Endothelial cell of umbilical vein (primary cell): ENCODE results near the gene USHBP1. TPM values are rescaled to one million over a fixed set of nuclear protein-coding genes. Genes with fewer than 3 reads are reported as not detected.

Experiments used
- BruUV-seq: library from RNA; stranded (reverse); fragments of 400-500 nt; replicated peaks from 2 replicates; lab custom pipeline; 2021; lab: Mats Ljungman, UMichigan
- CTCF ChIA-PET: fragments of 300-600, 350-600 bp; sonication (Branson Sonifier 250); formaldehyde crosslinking; loops from one replicate; lab custom pipeline; 2021; ENCODE audit warnings: antibody characterized with exemption, inconsistent platforms; lab: Charles Lee
- POLR2A ChIA-PET: fragments of 300-600, 350-600 bp; sonication (Branson Sonifier 250); formaldehyde crosslinking; loops from one replicate; lab custom pipeline; 2021; ENCODE audit warnings: antibody characterized with exemption, inconsistent platforms; lab: Charles Lee
- DNase-seq: peaks from one replicate; pipeline ENCODE4 v3.0.0-alpha.2; 2011; ENCODE audit warnings: low read depth, low spot score
- FAIRE-seq: peaks from 2 replicates; lab custom pipeline; 2011; peaks lifted over from hg19 to GRCh38; lab: Jason Lieb, UNC
- H2AFZ ChIP-seq: 2 replicates; pipeline ENCODE4 v1.6.0; 2012; ENCODE audit warnings: low read depth, low read length, control low read depth, inconsistent platforms
- H3K27ac ChIP-seq: 2 replicates; pipeline ENCODE4 v1.5.1; 2011; ENCODE audit warnings: low read depth, mild to moderate bottlenecking, control low read depth, low read length, moderate library complexity; ENCODE audit not compliant: insufficient read depth
- H3K27me3 ChIP-seq, 2 experiments: 2 replicates each; pipeline versions ENCODE4 v1.6.0 to v1.6.1; 2011; ENCODE audit warnings: low read length in 2 of 2, mixed read lengths in 1 of 2; ENCODE audit not compliant: control insufficient read depth in 2 of 2, insufficient read depth in 2 of 2
- H3K36me3 ChIP-seq, 2 experiments: 2 replicates in 1 of 2; 3 replicates in 1 of 2; pipeline ENCODE4 v1.5.1; 2011; ENCODE audit warnings: low read length in 2 of 2, mild to moderate bottlenecking in 1 of 2, moderate library complexity in 1 of 2; ENCODE audit not compliant: control insufficient read depth in 2 of 2, insufficient read depth in 2 of 2; ENCODE audit errors: extremely low read depth in 1 of 2
- H3K4me1 ChIP-seq: 3 replicates; pipeline ENCODE4 v1.5.1; 2011; ENCODE audit warnings: mild to moderate bottlenecking, low read length; ENCODE audit not compliant: control insufficient read depth, insufficient read depth; ENCODE audit errors: extremely low read depth
- H3K4me2 ChIP-seq: 2 replicates; pipeline ENCODE4 v1.6.1; 2011; ENCODE audit warnings: low read length, control low read depth, mixed read lengths; ENCODE audit not compliant: insufficient read depth
- H3K4me3 ChIP-seq, 3 experiments: fragments of 200-600 bp in 1 of 3; sonication (generic), shearing (Covaris generic) in 1 of 3; replicated peaks in 1 of 3; 2 replicates each; pipeline ENCODE4 v1.5.1; 2011 to 2016; ENCODE audit warnings: control low read depth in 3 of 3, low read length in 3 of 3, mild to moderate bottlenecking in 2 of 3, inconsistent platforms in 1 of 3, low read depth in 1 of 3, moderate library complexity in 1 of 3; ENCODE audit not compliant: insufficient read depth in 1 of 3
- H3K79me2 ChIP-seq: 2 replicates; pipeline ENCODE4 v1.6.0; 2012; ENCODE audit warnings: low read length, inconsistent platforms; ENCODE audit not compliant: control insufficient read depth, insufficient read depth
- H3K9ac ChIP-seq: replicated peaks from 2 replicates; pipeline ENCODE3; 2011; ENCODE audit warnings: low read length, control low read depth; ENCODE audit not compliant: insufficient read depth; ENCODE audit errors: extremely low read depth
- H3K9me1 ChIP-seq: replicated peaks from 3 replicates; pipeline ENCODE4 v1.6.0; 2011; ENCODE audit warnings: mild to moderate bottlenecking, low read length; ENCODE audit not compliant: control insufficient read depth, insufficient read depth; ENCODE audit errors: extremely low read depth
- H3K9me3 ChIP-seq: replicated peaks from 2 replicates; pipeline ENCODE4 v1.5.1; 2012; ENCODE audit warnings: low read length, inconsistent platforms; ENCODE audit not compliant: control insufficient read depth, insufficient read depth
- H4K20me1 ChIP-seq: replicated peaks from 2 replicates; pipeline ENCODE3; 2011; ENCODE audit warnings: mild to moderate bottlenecking, low read length; ENCODE audit not compliant: control insufficient read depth, insufficient read depth; ENCODE audit errors: extremely low read depth
- CTCF ChIP-seq, 2 donors: IDR thresholded peaks; 1 replicate in 1 of 2; 2 replicates in 1 of 2; pipeline ENCODE4 v1.5.1; 2011; ENCODE audit warnings: low read length in 2 of 2, mild to moderate bottlenecking in 2 of 2, moderate library complexity in 2 of 2, control low read depth in 1 of 2, inconsistent platforms in 1 of 2, low read depth in 1 of 2; ENCODE audit not compliant: insufficient read depth in 1 of 2; ENCODE audit errors: extremely low read depth in 1 of 2
- EZH2 ChIP-seq: IDR thresholded peaks from 2 replicates; pipeline ENCODE4 v1.6.1; 2012; ENCODE audit warnings: borderline replicate concordance, low read depth, mild to moderate bottlenecking, moderate library complexity, low read length, inconsistent platforms; ENCODE audit not compliant: severe bottlenecking
- FOS ChIP-seq: IDR thresholded peaks from 2 replicates; pipeline ENCODE4 v1.6.1; 2011; ENCODE audit warnings: mild to moderate bottlenecking, low read length, moderate library complexity, borderline replicate concordance; ENCODE audit not compliant: insufficient read depth
- GATA2 ChIP-seq: IDR thresholded peaks from 2 replicates; pipeline ENCODE4 v1.7.0; 2011; ENCODE audit warnings: low read depth, mild to moderate bottlenecking, moderate library complexity, mixed read lengths, low read length; ENCODE audit not compliant: insufficient read length, insufficient read depth
- JUN ChIP-seq: IDR thresholded peaks from 2 replicates; pipeline ENCODE4 v1.6.1; 2011; ENCODE audit warnings: borderline replicate concordance, low read depth; ENCODE audit not compliant: insufficient read length, insufficient read depth
- MAX ChIP-seq: IDR thresholded peaks from 2 replicates; pipeline ENCODE4 v1.6.1; 2011; ENCODE audit not compliant: insufficient read depth, insufficient read length
- MYC ChIP-seq: IDR thresholded peaks from one replicate; pipeline ENCODE4 v1.6.1; 2011; ENCODE audit warnings: mild to moderate bottlenecking, low read depth, low read length
- POLR2A ChIP-seq: IDR thresholded peaks from 2 replicates; pipeline ENCODE4 v1.6.1; 2012; ENCODE audit warnings: low read depth, mild to moderate bottlenecking, control low read depth, low read length
- dilution Hi-C: fragments of 300-500 bp; cut with MboI; formaldehyde crosslinking; loops from one replicate; pipeline ENCODE4 v1.15.0; 2019; ENCODE audit warnings: low sequenced_read_pairs; ENCODE audit not compliant: extremely low pct_ligation_motif_present
- intact Hi-C: fragments of 100-400 bp; cut with micrococcal nuclease; formaldehyde crosslinking; loops from one replicate; pipeline ENCODE4 v1.10.0; 2022
- polyA plus RNA-seq, 4 experiments: library from polyadenylated mRNA; depleted of rRNA in 3 of 4; stranded (reverse) in 3 of 4; unstranded in 1 of 4; fragments of >200 nt; gene quantifications; 2 replicates each; pipeline versions ENCODE4 v1.2.1 to v1.2.3, GENCODE V29; 2011 to 2012; ENCODE audit warnings: missing spikeins in 1 of 4
- total RNA-seq: library from RNA; stranded (reverse); gene quantifications from 2 replicates; pipeline ENCODE4 v1.2.3, GENCODE V29; 2021

Gene USHBP1
- total and polyA plus RNA-seq, 2 donors (not counting 3 experiments of a cell fraction or from before 2014, with no cell fraction given), result 14.8 to 20.4 TPM

- FAIRE-seq (no peak), DNase-seq (no peak)
- dilution Hi-C loops, result no loop called here
- H3K4me2 ChIP-seq, result no peak overlapping the region
- peaks cover 0 to 14% of the 10 kb centered on the region in 2 experiments for H3K36me3 ChIP-seq
- intact Hi-C loops, result no loop called here
- H3K4me1 ChIP-seq, result peaks cover 13% of the 10 kb centered on the region
- H4K20me1 ChIP-seq, result no peaks in the 10 kb centered on the region
- no peaks in the 10 kb centered on the region for H3K9me1 ChIP-seq
- no peaks in the 10 kb centered on the region for H3K9me3 ChIP-seq
- H3K27me3 ChIP-seq, result no peaks in the 10 kb centered on the region
- H3K4me3 ChIP-seq, result no peak overlapping the region
- TF ChIP-seq JUN (no peak), POLR2A (no peak), MAX (no peak)
- no TSS peak for BruUV-seq
- H3K79me2 ChIP-seq, result peaks cover under 1% of the 10 kb centered on the region
- no peak overlapping the region for H3K27ac ChIP-seq
- no peak overlapping the region for H2AFZ ChIP-seq
- no peak overlapping the region for H3K9ac ChIP-seq
- CTCF ChIA-PET, result interaction anchor here (1.3 to 1.5 kb wide), 2 partner anchors 8 to 27 kb away, joined by 3 to 4 read pairs; no protein-coding TSS in a partner anchor
- POLR2A ChIA-PET, result no interaction called here
Observed at GRCh38 chr19:17262557-17262956, 2.0 kb downstream of the USHBP1 start.

- BruUV-seq, result no TSS peak
- dilution Hi-C loops (no loop called here), intact Hi-C loops (loop anchor here (1.0 kb wide), 2 partner anchors 21 to 194 kb away; no protein-coding TSS in a partner anchor)
- no peaks in the 10 kb centered on the region for H4K20me1 ChIP-seq
- TF ChIP-seq JUN (no peak), FOS (no peak), EZH2 (no peak), MYC (no peak), CTCF (IDR thresholded peaks at IDR 0.05; ENCODE audit: extremely low read depth in 1 of 2, insufficient read depth in 1 of 2, low read depth in 1 of 2, low read length in 2 of 2) (peak; percentile 93 to 97), GATA2 (no peak)
- H3K4me3 ChIP-seq, result no peak overlapping the region
- FAIRE-seq (peak; percentile 83), DNase-seq (peak; percentile 74)
- no peak overlapping the region for H3K9ac ChIP-seq
- no peaks in the 10 kb centered on the region for H3K9me3 ChIP-seq
- no peak overlapping the region for H3K27ac ChIP-seq
- ChIA-PET CTCF (interaction anchor here (0.6 to 3.1 kb wide), 14 partner anchors 10 to 192 kb away, joined by 3 to 28 read pairs (median 4); partner anchors contain the start of gene ANKLE1), POLR2A (no interaction called here)
- peaks cover 13% of the 10 kb centered on the region for H3K4me1 ChIP-seq
- H2AFZ ChIP-seq, result no peak overlapping the region
- no peaks in the 10 kb centered on the region for H3K27me3 ChIP-seq
- H3K9me1 ChIP-seq, result no peaks in the 10 kb centered on the region
- no peak overlapping the region for H3K4me2 ChIP-seq
- H3K36me3 ChIP-seq, result peaks cover 0 to 21% of the 10 kb centered on the region in 2 experiments
- H3K79me2 ChIP-seq, result no peaks in the 10 kb centered on the region
Observed at GRCh38 chr19:17260842-17261325, 3.7 kb downstream of the USHBP1 start.
